GM12874 (cell line): ENCODE results near the gene STAG1.

ENCODE experiments used
- CTCF ChIP-seq: IDR thresholded peaks from 2 replicates; pipeline ENCODE4 v1.5.1; 2011; ENCODE audit warnings: low read depth, mild to moderate bottlenecking, control low read depth, low read length, moderate library complexity; ENCODE audit not compliant: insufficient read depth

STAG1 gene

GRCh38 chr3:136311261-136311660, 440.9 kb downstream of the STAG1 start:
- no peak for TF ChIP-seq CTCF

GRCh38 chr3:136305879-136306278, 446.3 kb downstream of the STAG1 start:
- TF ChIP-seq CTCF: no peak

- no peak for TF ChIP-seq CTCF
Observed at GRCh38 chr3:136300444-136300843, 451.7 kb downstream of the STAG1 start.

GRCh38 chr3:136297826-136298225, 454.4 kb downstream of the STAG1 start:
- no peak for TF ChIP-seq CTCF

- no peak for TF ChIP-seq CTCF
Observed at GRCh38 chr3:136296960-136297359, 455.2 kb downstream of the STAG1 start.

- no peak for TF ChIP-seq CTCF
Observed at GRCh38 chr3:136294176-136294575, 458.0 kb downstream of the STAG1 start.

GRCh38 chr3:136293279-136293678, 458.9 kb downstream of the STAG1 start:
- no peak for TF ChIP-seq CTCF

- no peak for TF ChIP-seq CTCF
Observed at GRCh38 chr3:136292500-136292899, 459.7 kb downstream of the STAG1 start.
